Transverse colon (tissue), 4 donors: ENCODE measurements around the gene GPR83. TPM values are rescaled to one million over a fixed set of nuclear protein-coding genes. Genes with fewer than 3 reads are reported as not detected.

Experiments used
- DNase-seq: peaks from one replicate; pipeline ENCODE4 v3.0.0-alpha.2; 2019
- H3K27ac ChIP-seq, 4 donors: fragments of 200-600 bp; sonication (generic); 2 replicates each; pipeline ENCODE4 v1.5.1; 2016 to 2018; ENCODE audit warnings: inconsistent platforms in 4 of 4
- H3K27me3 ChIP-seq: fragments of 200-600 bp; sonication (generic); 2 replicates; pipeline ENCODE4 v1.5.1; 2017; ENCODE audit warnings: inconsistent platforms
- H3K36me3 ChIP-seq, 4 donors: fragments of 200-600 bp; sonication (generic); 2 replicates each; pipeline ENCODE4 v1.5.1; 2017 to 2019; ENCODE audit warnings: inconsistent platforms in 4 of 4
- H3K4me1 ChIP-seq, 4 donors: fragments of 200-600 bp; sonication (generic); 2 replicates each; pipeline ENCODE4 v1.5.1; 2017 to 2020; ENCODE audit warnings: inconsistent platforms in 4 of 4
- H3K4me3 ChIP-seq, 4 donors: fragments of 200-600 bp; sonication (generic); 1 replicate in 1 of 4; 2 replicates in 3 of 4; pipeline versions ENCODE4 v1.5.1 to v1.6.1; 2017 to 2019; ENCODE audit warnings: inconsistent platforms in 4 of 4
- H3K9me3 ChIP-seq, 2 donors: fragments of 200-600 bp; sonication (generic); 2 replicates each; pipeline ENCODE4 v1.5.1; 2017 to 2019; ENCODE audit warnings: inconsistent platforms in 2 of 2
- CTCF ChIP-seq, 5 experiments: fragments of 200-600 bp in 3 of 5; fragments of 450-650 bp in 2 of 5; sonication (generic) in 3 of 5; IDR thresholded peaks; 1 replicate in 2 of 5; 2 replicates in 3 of 5; pipeline ENCODE4 v1.5.1; 2016 to 2017; ENCODE audit warnings: antibody characterized with exemption in 5 of 5, inconsistent platforms in 3 of 5, mild to moderate bottlenecking in 2 of 5, moderate library complexity in 1 of 5
- EP300 ChIP-seq: sonication (generic); formaldehyde crosslinking; IDR thresholded peaks from one replicate; pipeline ENCODE4 v1.6.1; 2017; ENCODE audit warnings: antibody characterized with exemption, low read depth
- POLR2A ChIP-seq: fragments of 450-650 bp; IDR thresholded peaks from one replicate; pipeline ENCODE4 v1.6.1; 2016; ENCODE audit warnings: antibody characterized with exemption, mild to moderate bottlenecking, moderate library complexity
- POLR2AphosphoS5 ChIP-seq, 3 donors: sonication (generic); formaldehyde crosslinking; IDR thresholded peaks; one replicate each; pipeline ENCODE4 v1.6.1; 2016; ENCODE audit warnings: antibody characterized with exemption in 3 of 3
- WGBS, 2 donors: methylation state at CpG; one replicate each; pipeline ENCODE4 v1.1.5; 2018; ENCODE audit warnings: low coverage in 1 of 2; 5-methylcytosine and 5-hydroxymethylcytosine counted together
- in situ Hi-C, 4 donors: fragments of 200-750 bp; cut with MboI; loops; one replicate each; pipeline versions ENCODE4 v1.15.0 to v1.15.1; 2017; ENCODE audit warnings: low sequenced_read_pairs in 3 of 4, low pct_ligation_motif_present in 1 of 4, low pct_unique_long_range_greater_than_20kb in 1 of 4
- intact Hi-C: fragments of 100-400 bp; cut with DNase I; formaldehyde crosslinking; loops from one replicate; pipeline ENCODE4 v1.15.1; 2023; ENCODE audit warnings: low total_unique reads
- total RNA-seq, 4 donors: library from RNA; depleted of rRNA; stranded (reverse); fragments of >200 nt; gene quantifications; one replicate each; pipeline ENCODE4 v1.1.0, GENCODE V29; 2016

The GPR83 gene
- total RNA-seq, result 1 to 10 TPM in 1 of 4 donors, not detected in 3; 3.8 TPM

GRCh38 chr11:94400839-94401772 lies at the start of gene GPR83:
TSS of gene GPR83 (minus strand) at chr11:94401419. CDS start at chr11:94401247, 172 bp downstream.
- no peak for DNase-seq
- Histone ChIP-seq H3K9me3 (no peaks in the 10 kb centered on the region), H3K36me3 (no peaks in the 10 kb centered on the region), H3K4me3 (peak within 1 kb of the TSS in 2 of 4 donors; percentile 10 to 40), H3K27me3 (peaks cover 41% of the 10 kb centered on the region), H3K27ac (no peak within 1 kb of the TSS), H3K4me1 (peaks cover 0 to 5% (median 0%) of the 10 kb centered on the region in 4 donors)
- WGBS, 2 donors, result 23 to 62% methylated on average over 4 to 28 of the region's 73 CpGs
- intact Hi-C loops (no loop called here), in situ Hi-C loops (loop anchor here in 1 of 4 donors (25.0 kb wide), 1 partner anchor 214 kb away; no protein-coding TSS in a partner anchor)
- TF ChIP-seq CTCF (IDR thresholded peaks at IDR 0.05) (no peak), EP300 (no peak), POLR2AphosphoS5 (IDR thresholded peaks at IDR 0.05) (no peak), POLR2A (no peak)

GRCh38 chr11:94450048-94450447 lies 48.8 kb upstream of the GPR83 start:
- no peaks in the 10 kb centered on the region for H3K9me3 ChIP-seq
- no peak overlapping the region for H3K27ac ChIP-seq
- TF ChIP-seq EP300, result no peak
- TF ChIP-seq POLR2A, result no peak
- TF ChIP-seq CTCF (IDR thresholded peaks at IDR 0.05), result no peak
- TF ChIP-seq POLR2AphosphoS5 (IDR thresholded peaks at IDR 0.05), result no peak
- no peak for DNase-seq
- 77% methylated on average over 3 of the region's 3 CpGs for WGBS, 2 donors
- intact Hi-C loops, result no loop called here
- H3K4me3 ChIP-seq, result no peak overlapping the region
- H3K36me3 ChIP-seq, result peaks cover 0 to 21% (median 9%) of the 10 kb centered on the region in 4 donors
- H3K4me1 ChIP-seq, result no peaks in the 10 kb centered on the region
- no peaks in the 10 kb centered on the region for H3K27me3 ChIP-seq
- in situ Hi-C loops, result no loop called here

GRCh38 chr11:94449437-94449836 lies 48.2 kb upstream of the GPR83 start:
- WGBS, 2 donors, result 88 to 89% methylated on average over 2 of the region's 2 CpGs

More at GRCh38 chr11:94449437-94449836, 48.2 kb upstream of the GPR83 start:
- in situ Hi-C loops, result no loop called here
- peaks cover 0 to 27% (median 11%) of the 10 kb centered on the region in 4 donors for H3K36me3 ChIP-seq
- H3K4me3 ChIP-seq, result no peak overlapping the region
- TF ChIP-seq EP300 (no peak), POLR2A (no peak), CTCF (IDR thresholded peaks at IDR 0.05) (no peak), POLR2AphosphoS5 (IDR thresholded peaks at IDR 0.05) (no peak)
- no peaks in the 10 kb centered on the region for H3K9me3 ChIP-seq
- intact Hi-C loops, result no loop called here
- no peaks in the 10 kb centered on the region for H3K4me1 ChIP-seq
- DNase-seq, result no peak
- H3K27me3 ChIP-seq, result no peaks in the 10 kb centered on the region
- no peak overlapping the region for H3K27ac ChIP-seq
